ENCODE measurements around the gene CANT1. TPM values are rescaled to one million over a fixed set of nuclear protein-coding genes. Genes with fewer than 3 reads are reported as not detected.

CANT1 gene
- 10 to 100 TPM; 74.4 to 78.5 TPM for total RNA-seq

DNA sequence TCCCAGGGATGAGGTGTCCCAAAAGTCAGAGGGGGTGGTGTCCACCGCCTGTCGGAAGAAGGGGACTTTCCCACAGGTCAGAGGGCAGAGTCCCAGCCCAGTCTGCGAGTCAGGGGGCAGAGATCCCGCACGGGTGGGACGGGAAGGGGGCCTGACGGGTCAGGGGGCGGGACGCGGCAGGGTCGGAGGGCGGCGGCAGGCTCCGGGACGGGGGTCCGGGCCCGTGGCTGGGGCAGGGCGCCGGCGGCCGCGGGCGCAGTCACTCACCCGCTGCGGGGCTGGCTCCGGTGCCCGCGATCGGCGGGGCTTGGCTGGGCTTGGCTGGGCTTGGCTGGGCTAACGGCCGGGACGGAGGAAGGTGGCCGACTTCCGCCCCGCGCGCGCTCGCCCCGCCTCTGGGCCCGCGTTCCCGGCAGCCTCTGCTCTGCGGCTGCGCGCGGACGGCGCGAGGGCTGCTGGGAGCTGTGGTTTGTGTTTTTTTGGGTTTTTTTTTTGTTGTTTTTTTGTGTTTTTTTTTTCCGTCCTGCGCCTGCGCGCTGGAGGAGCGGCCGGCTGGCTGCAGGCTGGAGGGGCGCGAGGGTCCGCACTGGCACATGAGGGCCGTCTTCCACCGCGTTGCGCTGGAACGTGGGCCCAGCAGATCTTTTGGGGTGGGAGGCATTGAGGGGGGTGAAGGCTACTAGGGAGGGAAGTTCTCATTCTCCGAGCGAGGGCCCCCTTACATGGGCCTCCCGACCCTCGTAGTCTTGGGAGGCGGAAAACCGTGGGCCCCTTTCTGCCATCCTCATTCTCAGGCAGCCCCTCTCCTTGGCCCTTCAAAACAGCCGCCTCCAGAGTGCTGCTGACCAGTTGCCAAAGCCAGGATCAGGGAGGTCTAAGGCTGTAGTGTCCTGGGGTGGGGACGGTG, at the start of gene CANT1:
TSS of gene CANT1 (minus strand) at position 368 of the 907 bp plus-strand sequence. CDS start 12,142 bp downstream, outside the sequence.
- ATAC-seq (peak; percentile 96), DNase-seq (peak; percentile 87)
- H3K27me3 Mint-ChIP-seq (ENCODE audit: low read depth): peaks cover 12% of the 10 kb centered on the region
- H3K9me3 Mint-ChIP-seq (ENCODE audit: insufficient read depth): peaks cover 7% of the 10 kb centered on the region
- H3K27ac Mint-ChIP-seq: peak within 1 kb of the TSS; percentile 90
- H3K36me3 Mint-ChIP-seq (ENCODE audit: low read depth): peaks cover 16% of the 10 kb centered on the region
- peaks cover 53% of the 10 kb centered on the region for H3K4me1 Mint-ChIP-seq (ENCODE audit: low read depth)
- H3K4me3 Mint-ChIP-seq: peak within 1 kb of the TSS; percentile 91
- ChIA-PET POLR2A (interaction anchor here (0.6 to 1.0 kb wide), 4 partner anchors 10 to 35 kb away, joined by 3 to 4 read pairs (median 3); no protein-coding TSS in a partner anchor), CTCF (no interaction called here)

DNA sequence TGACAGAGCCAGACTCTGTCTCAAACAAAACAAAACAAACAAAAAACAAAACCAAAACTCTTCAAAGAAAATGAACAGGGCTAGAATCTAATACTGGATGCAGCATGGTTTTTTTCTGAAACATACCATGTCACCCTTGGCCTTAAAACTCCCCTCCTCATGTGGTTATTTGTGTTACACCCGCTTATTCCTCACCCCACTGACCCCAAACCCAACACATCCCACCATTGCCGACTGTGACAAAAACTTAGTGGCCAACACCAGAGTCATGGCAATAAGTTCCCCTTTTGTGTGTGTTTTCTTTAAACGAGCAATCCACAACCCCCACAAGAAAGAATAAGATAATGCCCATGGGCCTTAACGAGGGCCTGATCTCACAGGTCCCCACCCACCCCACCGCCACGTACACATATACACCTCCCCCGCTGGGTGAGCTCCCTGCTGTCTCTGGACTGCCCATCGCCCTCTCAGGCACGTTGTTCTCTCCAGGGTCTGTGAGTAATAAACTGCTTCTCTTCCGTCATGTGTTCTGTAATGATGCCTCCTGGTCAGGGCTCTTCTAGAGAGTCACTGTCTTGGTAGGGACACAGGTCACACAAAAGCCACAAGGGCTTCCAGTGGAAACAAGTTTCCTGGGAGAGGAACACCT, 48.3 kb upstream of the CANT1 start:
- ChIA-PET POLR2A (no interaction called here), CTCF (interaction anchor here (5.2 kb wide), 1 partner anchor 12 kb away, joined by 18 read pairs; no protein-coding TSS in a partner anchor)
- H3K27me3 Mint-ChIP-seq (ENCODE audit: low read depth): peaks cover 14% of the 10 kb centered on the region
- no peak for DNase-seq
- H3K4me3 Mint-ChIP-seq: no peak overlapping the region
- no peak for ATAC-seq
- no peak overlapping the region for H3K27ac Mint-ChIP-seq
- no peaks in the 10 kb centered on the region for H3K36me3 Mint-ChIP-seq (ENCODE audit: low read depth)
- H3K4me1 Mint-ChIP-seq (ENCODE audit: low read depth): peaks cover 7% of the 10 kb centered on the region
- no peaks in the 10 kb centered on the region for H3K9me3 Mint-ChIP-seq (ENCODE audit: insufficient read depth)

DNA sequence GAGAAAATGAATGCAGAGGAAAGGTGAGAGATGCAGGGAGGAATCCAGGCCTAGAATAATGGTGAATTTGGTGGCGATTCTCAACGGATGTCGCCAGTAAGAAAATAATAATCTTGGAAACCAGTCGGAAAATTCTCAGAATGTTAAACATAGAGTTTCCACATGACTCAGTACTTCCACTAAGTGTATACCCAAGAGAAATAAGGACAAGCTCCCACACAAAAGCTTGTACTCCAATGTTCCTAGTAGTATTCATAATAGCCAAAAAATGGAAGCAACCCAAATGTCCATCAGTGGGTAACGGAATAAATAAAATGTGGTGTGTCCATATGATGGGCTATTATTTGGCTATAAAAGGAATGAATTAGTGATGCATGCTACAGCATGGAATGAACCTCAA, 45.6 kb upstream of the CANT1 start:
- Mint-ChIP-seq H3K27me3 (ENCODE audit: low read depth) (peaks cover 17% of the 10 kb centered on the region), H3K4me1 (ENCODE audit: low read depth) (peaks cover 7% of the 10 kb centered on the region), H3K4me3 (no peak overlapping the region), H3K9me3 (ENCODE audit: insufficient read depth) (no peaks in the 10 kb centered on the region), H3K36me3 (ENCODE audit: low read depth) (no peaks in the 10 kb centered on the region), H3K27ac (no peak overlapping the region)
- no peak for ATAC-seq
- ChIA-PET CTCF (interaction anchor here (1.5 to 5.2 kb wide), 3 partner anchors 9 to 337 kb away, joined by 3 to 18 read pairs (median 4); no protein-coding TSS in a partner anchor), POLR2A (no interaction called here)
- no peak for DNase-seq

DNA sequence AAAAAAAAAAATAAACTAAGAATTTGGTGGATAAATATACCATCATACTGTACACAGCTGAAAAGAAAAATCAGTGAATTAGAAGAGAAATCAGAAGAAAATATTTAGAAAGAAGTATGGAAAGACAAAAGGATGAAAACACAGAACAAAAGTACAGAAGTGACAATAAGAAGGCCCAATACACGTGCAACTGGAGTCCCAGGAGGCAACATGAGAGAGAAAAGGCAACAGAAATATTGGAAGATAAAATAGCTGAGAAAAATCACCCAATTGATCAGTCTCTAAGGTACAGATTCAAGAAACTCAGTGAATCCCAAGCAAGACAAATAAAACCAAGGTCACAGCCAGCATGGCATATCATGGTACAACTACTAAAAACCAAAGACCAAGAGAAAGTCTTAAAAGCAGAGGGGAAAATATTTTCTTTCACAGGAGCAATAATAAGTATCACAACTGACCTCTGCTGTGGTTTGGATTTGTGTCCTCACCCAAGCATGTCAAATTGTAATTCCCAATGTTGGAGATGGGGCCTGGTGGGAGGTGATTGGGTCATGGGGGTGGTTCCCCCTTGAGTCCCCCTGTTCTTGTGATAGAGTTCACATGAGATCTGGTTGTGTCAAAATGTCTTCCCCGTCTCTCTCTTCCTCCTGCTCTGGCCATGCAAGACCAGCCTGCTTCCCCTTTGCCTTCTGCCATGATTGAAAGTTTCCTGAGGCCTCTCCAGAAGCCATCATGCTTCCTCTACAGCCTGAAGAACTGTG, 44.8 kb upstream of the CANT1 start:
- H3K27ac Mint-ChIP-seq: peak overlapping the region; percentile 28
- H3K4me3 Mint-ChIP-seq: no peak overlapping the region
- DNase-seq (no peak), ATAC-seq (no peak)
- CTCF ChIA-PET: interaction anchor here (0.9 to 5.2 kb wide), 4 partner anchors 9 to 338 kb away, joined by 3 to 18 read pairs (median 5); no protein-coding TSS in a partner anchor
- no peaks in the 10 kb centered on the region for H3K36me3 Mint-ChIP-seq (ENCODE audit: low read depth)
- peaks cover 15% of the 10 kb centered on the region for H3K27me3 Mint-ChIP-seq (ENCODE audit: low read depth)
- no peaks in the 10 kb centered on the region for H3K9me3 Mint-ChIP-seq (ENCODE audit: insufficient read depth)
- POLR2A ChIA-PET: interaction anchor here (0.7 kb wide), 1 partner anchor 1004 kb away, joined by 3 read pairs; no protein-coding TSS in a partner anchor
- peaks cover 5% of the 10 kb centered on the region for H3K4me1 Mint-ChIP-seq (ENCODE audit: low read depth)

DNA sequence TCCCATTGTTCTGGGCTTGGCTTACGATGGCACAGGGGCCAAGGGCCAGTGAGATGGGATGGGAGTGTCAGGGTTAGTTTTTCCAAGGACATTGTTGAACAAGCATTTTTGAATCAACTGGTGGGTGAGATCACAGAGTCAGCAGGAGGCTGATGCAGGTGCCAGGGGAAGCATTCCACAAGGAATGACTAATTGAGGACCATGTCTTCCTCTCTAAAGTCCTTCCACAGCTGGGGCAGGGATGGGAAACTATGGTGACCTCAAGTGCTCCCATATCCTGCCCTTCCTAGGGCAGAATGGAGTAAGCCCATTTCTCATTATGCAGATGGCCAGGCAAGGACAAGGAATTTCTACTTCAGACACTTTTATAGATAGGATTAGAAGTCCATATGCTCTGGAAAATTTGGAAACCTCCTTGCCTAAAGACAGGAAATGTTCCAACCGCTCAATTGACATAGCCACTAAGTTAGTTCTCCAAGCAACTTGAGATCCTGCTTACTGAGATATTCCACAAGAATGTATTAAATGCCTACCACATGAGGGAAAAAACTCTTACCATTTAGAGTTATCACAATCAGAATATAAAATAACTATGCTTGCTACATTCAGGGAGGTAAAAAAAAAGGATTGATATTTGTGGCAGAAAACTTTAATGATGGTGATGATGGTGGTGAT, 43.8 kb upstream of the CANT1 start:
- ATAC-seq: no peak
- no peak overlapping the region for H3K4me3 Mint-ChIP-seq
- POLR2A ChIA-PET: interaction anchor here (0.7 kb wide), 1 partner anchor 1003 kb away, joined by 3 read pairs; no protein-coding TSS in a partner anchor
- CTCF ChIA-PET: interaction anchor here (0.9 to 5.2 kb wide), 4 partner anchors 8 to 17 kb away, joined by 4 to 18 read pairs (median 5); no protein-coding TSS in a partner anchor
- no peak for DNase-seq
- H3K4me1 Mint-ChIP-seq (ENCODE audit: low read depth): no peaks in the 10 kb centered on the region
- H3K27me3 Mint-ChIP-seq (ENCODE audit: low read depth): peaks cover 11% of the 10 kb centered on the region
- H3K27ac Mint-ChIP-seq: no peak overlapping the region
- H3K36me3 Mint-ChIP-seq (ENCODE audit: low read depth): no peaks in the 10 kb centered on the region
- no peaks in the 10 kb centered on the region for H3K9me3 Mint-ChIP-seq (ENCODE audit: insufficient read depth)

DNA sequence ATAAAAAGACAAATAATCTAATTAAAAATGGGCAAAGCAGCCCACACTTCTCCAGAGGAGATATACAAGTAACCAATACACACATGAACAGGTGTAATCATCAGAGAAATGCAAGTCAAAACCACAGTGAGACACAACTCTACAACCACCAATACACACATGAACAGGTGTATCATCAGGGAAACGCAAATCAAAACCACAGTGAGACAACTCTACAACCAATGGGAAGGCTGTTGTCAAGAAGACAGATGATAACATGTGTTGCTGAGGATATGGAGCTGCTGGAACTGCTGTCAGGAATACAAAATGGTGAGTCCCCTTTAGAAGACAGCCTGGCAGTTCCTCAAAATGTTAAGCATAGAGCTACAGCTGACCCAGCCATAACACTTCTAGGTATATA, 42.6 kb upstream of the CANT1 start:
- Mint-ChIP-seq H3K9me3 (ENCODE audit: insufficient read depth) (no peaks in the 10 kb centered on the region), H3K27me3 (ENCODE audit: low read depth) (peaks cover 11% of the 10 kb centered on the region), H3K36me3 (ENCODE audit: low read depth) (no peaks in the 10 kb centered on the region), H3K4me1 (ENCODE audit: low read depth) (no peaks in the 10 kb centered on the region), H3K27ac (no peak overlapping the region), H3K4me3 (no peak overlapping the region)
- CTCF ChIA-PET: interaction anchor here (1.4 to 1.8 kb wide), 2 partner anchors 10 to 15 kb away, joined by 4 to 5 read pairs; no protein-coding TSS in a partner anchor
- POLR2A ChIA-PET: no interaction called here
- DNase-seq (no peak), ATAC-seq (no peak)

DNA sequence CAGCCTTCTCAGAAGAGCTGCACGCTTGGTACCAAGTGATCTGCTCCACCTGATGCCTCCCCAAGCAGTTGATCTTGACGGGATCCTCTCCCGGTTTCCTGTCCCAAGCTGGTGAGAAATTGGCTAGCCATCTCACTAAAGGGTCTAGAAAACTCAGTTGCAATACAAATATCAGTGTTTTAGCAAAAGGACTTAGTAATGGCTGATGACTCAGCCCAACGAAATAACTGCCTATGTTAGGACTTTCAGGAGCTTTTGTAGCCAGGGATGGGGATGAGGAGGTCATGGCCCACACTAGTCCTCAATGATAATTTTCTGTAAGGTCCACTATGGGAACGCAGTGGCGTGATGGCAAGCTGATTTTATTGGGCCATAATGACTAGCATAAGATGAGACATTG, 41.7 kb upstream of the CANT1 start:
- Mint-ChIP-seq H3K4me1 (ENCODE audit: low read depth) (no peaks in the 10 kb centered on the region), H3K4me3 (no peak overlapping the region), H3K27me3 (ENCODE audit: low read depth) (peaks cover 11% of the 10 kb centered on the region), H3K36me3 (ENCODE audit: low read depth) (no peaks in the 10 kb centered on the region), H3K9me3 (ENCODE audit: insufficient read depth) (no peaks in the 10 kb centered on the region), H3K27ac (no peak overlapping the region)
- ATAC-seq (no peak), DNase-seq (no peak)
- ChIA-PET POLR2A (no interaction called here), CTCF (interaction anchor here (1.4 kb wide), 1 partner anchor 9 kb away, joined by 5 read pairs; no protein-coding TSS in a partner anchor)

DNA sequence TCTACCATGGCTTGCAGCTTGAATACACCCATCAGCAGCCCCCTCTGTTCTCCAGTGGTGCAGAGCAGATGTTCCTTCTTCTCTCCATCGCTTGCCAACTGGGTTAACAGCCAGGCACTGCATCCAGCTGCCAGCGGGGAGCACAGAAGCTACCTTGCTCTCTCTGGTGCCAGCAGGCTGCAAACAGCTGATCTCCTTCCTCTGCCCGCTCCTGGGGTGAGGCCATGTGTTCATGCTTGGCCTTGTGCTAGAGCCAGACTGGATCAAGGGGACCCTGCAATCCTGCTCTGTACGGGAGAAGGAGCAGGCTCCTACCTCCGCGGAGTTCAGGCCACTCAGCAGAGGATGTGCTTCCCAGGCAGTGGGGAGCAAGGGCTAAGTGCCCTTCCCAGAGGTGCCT, 41.0 kb upstream of the CANT1 start:
- Mint-ChIP-seq H3K27me3 (ENCODE audit: low read depth) (peaks cover 11% of the 10 kb centered on the region), H3K36me3 (ENCODE audit: low read depth) (no peaks in the 10 kb centered on the region), H3K9me3 (ENCODE audit: insufficient read depth) (no peaks in the 10 kb centered on the region), H3K27ac (no peak overlapping the region), H3K4me1 (ENCODE audit: low read depth) (no peaks in the 10 kb centered on the region), H3K4me3 (no peak overlapping the region)
- ChIA-PET CTCF (no interaction called here), POLR2A (no interaction called here)
- DNase-seq: no peak
- ATAC-seq: no peak

DNA sequence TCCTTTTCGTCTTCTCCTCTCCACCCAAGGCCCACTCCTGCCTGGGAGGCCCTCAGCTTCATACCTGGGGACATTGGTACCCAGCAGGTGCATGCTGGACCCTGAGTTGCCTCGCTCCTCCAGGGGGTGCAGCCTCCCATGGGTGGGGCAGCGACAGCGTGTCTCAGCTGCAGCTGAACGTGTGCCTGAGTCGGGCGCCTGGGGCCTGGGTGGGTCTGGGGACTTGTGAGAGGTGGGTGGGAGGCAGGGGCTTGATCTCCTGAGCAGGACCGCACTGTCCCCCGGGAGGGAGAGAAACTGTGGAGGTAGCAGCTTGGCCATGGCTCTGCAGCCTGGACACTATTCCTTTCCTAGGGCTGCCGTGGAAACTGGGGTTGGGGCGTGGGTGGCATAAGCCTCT, 40.3 kb upstream of the CANT1 start:
- no peaks in the 10 kb centered on the region for H3K4me1 Mint-ChIP-seq (ENCODE audit: low read depth)
- ATAC-seq (no peak), DNase-seq (no peak)
- H3K4me3 Mint-ChIP-seq: no peak overlapping the region
- no peak overlapping the region for H3K27ac Mint-ChIP-seq
- H3K27me3 Mint-ChIP-seq (ENCODE audit: low read depth): peaks cover 11% of the 10 kb centered on the region
- CTCF ChIA-PET: interaction anchor here (1.4 kb wide), 1 partner anchor 32 kb away, joined by 3 read pairs; no protein-coding TSS in a partner anchor
- no peaks in the 10 kb centered on the region for H3K9me3 Mint-ChIP-seq (ENCODE audit: insufficient read depth)
- no peaks in the 10 kb centered on the region for H3K36me3 Mint-ChIP-seq (ENCODE audit: low read depth)
- POLR2A ChIA-PET: no interaction called here

DNA sequence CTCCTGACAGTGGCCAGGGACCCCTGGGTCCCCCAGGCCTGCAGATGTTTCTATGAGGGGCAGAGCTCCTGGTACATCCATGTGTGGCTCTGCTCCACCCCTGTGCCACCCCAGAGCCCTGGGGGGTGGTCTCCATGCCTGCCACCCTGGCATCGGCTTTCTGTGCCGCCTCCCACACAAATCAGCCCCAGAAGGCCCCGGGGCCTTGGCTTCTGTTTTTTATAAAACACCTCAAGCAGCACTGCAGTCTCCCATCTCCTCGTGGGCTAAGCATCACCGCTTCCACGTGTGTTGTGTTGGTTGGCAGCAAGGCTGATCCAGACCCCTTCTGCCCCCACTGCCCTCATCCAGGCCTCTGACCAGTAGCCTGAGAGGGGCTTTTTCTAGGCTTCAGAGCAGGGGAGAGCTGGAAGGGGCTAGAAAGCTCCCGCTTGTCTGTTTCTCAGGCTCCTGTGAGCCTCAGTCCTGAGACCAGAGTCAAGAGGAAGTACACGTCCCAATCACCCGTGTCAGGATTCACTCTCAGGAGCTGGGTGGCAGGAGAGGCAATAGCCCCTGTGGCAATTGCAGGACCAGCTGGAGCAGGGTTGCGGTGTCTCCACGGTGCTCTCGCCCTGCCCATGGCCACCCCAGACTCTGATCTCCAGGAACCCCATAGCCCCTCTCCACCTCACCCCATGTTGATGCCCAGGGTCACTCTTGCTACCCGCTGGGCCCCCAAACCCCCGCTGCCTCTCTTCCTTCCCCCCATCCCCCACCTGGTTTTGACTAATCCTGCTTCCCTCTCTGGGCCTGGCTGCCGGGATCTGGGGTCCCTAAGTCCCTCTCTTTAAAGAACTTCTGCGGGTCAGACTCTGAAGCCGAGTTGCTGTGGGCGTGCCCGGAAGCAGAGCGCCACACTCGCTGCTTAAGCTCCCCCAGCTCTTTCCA, 39.5 kb upstream of the CANT1 start:
- Mint-ChIP-seq H3K27ac (no peak overlapping the region), H3K9me3 (ENCODE audit: insufficient read depth) (no peaks in the 10 kb centered on the region), H3K4me3 (no peak overlapping the region), H3K4me1 (ENCODE audit: low read depth) (no peaks in the 10 kb centered on the region), H3K36me3 (ENCODE audit: low read depth) (no peaks in the 10 kb centered on the region), H3K27me3 (ENCODE audit: low read depth) (peaks cover 9% of the 10 kb centered on the region)
- ChIA-PET CTCF (interaction anchor here (1.4 kb wide), 1 partner anchor 33 kb away, joined by 3 read pairs; no protein-coding TSS in a partner anchor), POLR2A (no interaction called here)
- ATAC-seq (no peak), DNase-seq (no peak)
